ENCODE results near the gene GTSE1. TPM values are rescaled to one million over a fixed set of nuclear protein-coding genes. Genes with fewer than 3 reads are reported as not detected.

GTSE1 gene
- polyA plus RNA-seq, 4 donors, result 10.5 to 21.1 (median 19.1) TPM

DNA sequence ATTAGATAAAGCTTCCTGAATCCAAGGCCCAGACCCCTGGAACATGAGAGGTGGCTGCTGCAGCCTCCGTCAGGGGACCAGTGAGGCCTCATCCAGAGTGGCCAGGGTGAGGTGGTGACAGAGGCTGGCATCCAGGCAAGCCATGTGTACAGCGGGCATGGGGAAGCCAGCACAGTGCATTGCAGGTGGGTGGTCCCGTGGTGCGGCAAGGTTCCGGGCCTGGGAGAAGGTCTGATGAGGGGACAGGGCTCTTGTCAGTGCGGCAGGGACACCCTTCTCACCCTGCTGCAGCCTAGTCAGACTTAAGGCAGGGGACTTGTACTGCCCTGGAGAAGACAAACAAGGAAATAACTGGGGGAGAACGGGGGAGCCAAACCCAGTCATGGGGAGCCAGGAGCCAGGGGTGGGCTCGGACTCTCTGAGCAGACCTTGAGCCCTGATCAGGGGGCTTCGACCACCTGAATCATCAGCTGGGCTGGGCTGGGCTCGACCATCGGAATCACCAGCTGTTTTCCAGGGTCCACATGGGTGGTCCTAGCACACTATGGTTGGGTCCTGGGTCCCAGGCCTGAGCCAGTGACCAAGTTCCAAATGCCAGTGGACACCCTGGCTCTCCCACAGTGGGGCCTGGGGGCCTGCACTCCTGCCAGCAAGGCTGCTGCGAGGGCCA lies 23.8 kb upstream of the GTSE1 start:
- no peak for DNase-seq (ENCODE audit: low read depth in 4 of 4, low spot score in 2 of 4)

DNA sequence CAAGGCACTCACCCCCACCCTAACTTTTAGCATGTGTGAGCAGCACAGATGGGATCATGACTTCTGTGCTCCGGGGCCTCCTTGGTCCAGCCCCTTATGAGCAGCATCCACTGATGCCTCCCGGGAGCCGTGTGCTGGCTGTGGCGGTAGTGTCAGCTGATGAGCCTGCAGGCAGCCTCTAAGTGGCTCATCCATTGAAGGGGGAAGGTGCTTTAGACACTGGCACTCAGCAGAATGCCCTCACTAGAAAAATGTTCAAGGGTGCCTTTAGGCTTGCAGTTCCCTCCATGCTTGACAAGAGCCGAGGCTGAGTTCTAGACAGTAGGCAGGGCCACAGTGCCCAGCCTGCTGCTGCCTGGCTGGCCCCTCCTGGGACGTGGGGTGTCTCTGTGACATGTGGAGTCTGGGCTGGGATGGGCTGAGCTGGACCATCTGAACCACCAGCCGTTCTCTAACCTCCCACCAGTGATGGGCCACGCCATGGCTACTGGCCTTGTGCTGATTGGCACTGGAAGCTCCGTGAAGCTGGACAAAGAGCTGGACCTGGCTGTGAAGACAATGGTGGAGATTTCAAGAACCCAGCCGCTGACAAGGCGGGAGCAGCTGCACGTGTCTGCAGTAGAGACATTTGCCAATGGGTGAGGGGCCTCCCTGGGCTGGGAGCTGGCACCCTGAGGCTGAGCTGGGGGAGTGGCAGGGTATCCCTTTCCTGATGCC lies 23.1 kb upstream of the GTSE1 start:
- DNase-seq (ENCODE audit: low read depth in 4 of 4, low spot score in 2 of 4), result no peak

DNA sequence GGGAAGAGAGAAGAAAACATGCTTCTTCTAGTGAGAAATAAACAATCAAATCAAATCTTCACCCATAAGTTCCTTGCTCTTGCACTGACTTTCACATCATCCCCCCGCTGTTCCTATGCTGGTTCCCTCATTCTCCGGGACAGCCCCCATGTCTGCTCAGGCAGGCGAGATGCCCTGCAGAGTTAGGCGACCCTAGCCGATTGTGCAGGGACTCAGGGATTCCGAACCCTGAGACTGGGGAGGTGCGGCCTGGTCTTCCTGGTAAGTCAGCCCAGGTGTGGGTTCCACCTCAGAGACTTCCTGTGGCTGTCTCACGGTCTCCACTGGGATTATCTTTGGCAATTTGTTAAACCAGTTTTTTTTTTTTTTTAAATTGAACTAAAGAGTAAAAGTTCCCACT lies 22.3 kb upstream of the GTSE1 start:
- DNase-seq (ENCODE audit: low read depth in 4 of 4, low spot score in 2 of 4), result no peak

DNA sequence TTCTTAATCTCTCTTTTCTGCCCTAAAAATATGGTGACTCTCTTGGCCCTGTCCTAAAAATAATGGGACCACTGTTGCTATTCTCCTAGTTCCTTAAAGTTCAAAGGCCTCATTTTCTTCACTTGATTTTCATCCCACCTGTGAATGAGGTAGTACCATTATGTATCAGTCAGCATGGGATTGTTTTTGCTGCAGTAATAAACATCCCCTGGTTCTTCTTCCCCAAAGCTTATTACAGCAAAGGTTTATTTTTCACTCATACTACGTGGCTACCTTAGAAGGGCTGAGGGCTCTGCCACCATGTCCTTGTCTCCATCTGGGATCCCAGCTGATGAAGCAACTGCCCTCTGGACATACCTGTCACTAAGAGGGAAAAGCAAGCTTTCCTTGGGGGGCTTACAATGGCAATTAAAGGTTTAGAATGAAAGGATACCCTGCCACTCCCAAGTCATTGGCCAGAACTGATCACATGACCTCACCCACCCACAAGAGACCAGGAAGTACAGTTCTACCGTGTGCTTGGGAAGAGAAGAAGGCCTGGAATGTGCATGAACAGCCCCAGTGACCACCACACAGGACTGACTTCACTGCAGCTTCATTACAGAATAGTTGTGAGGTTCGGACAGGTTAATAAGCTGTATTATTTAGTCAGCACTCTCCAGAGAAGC lies 21.1 kb upstream of the GTSE1 start:
- DNase-seq (ENCODE audit: low read depth in 4 of 4, low spot score in 2 of 4), result no peak

DNA sequence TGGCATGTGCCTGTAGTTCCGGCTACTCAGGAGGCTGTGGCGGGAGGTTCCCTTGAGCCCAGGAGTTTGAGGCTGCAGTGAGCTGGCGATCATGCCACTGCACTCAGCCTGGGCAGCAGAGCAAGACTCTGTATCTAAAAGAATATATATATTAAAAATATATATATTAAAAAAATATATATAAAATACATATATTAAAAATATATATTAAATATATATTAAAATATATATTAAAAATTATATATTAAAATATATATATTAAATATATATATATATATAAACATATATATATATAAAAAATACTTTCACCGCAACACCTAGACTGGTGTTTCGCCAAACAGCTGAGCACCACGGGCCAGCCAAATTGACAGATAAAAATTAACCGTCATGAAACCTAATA lies 20.1 kb upstream of the GTSE1 start:
- DNase-seq (ENCODE audit: low read depth in 4 of 4, low spot score in 2 of 4), result no peak

DNA sequence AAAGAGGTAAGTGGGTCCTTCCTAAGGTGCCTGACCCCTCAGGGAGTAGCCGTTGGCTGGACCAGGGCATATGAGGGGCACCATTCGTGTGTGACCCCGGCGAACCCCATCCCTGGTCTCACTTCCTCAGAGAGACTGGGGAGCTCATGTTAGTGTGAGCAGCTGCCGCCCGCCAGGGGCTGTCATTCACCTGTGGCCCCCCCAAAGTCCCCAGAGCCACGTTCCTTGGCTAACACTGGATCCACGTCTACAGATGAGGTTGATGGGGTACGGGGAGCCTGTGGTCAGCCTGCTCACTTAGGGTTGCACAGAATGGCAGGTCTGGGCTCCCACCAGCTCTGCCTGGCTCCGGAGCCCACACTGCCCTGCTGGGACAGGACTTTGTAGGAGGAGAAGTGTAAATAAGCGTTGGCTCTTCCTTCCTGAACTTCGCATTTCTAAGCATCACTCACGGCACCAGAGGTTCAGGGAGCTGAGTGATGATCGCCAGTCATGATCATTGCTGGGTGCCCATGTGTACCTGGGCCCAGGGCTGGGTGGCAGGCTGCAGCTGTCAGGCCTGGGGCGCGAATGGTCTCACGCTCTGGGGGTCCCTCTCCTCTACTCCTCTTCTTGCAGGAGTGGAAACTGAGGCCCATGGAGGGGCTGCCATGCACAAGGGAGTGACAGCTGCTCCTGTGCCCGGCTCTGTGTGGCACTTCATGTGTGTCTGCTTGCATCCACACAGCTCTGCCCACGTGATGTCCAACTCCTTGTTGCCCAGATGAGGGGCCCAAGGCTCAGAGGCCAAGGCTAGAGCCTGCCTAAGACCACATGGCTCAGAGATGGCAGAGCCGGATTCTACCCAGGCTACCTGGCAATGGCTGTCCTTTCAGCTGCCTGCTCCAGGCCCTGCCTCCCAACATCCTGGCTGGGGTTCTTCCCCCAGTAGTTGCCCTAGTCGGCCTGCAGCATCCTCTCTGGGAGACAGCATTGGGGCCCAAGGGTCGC lies 17.7 kb upstream of the GTSE1 start:
- DNase-seq (ENCODE audit: low read depth in 4 of 4, low spot score in 2 of 4), result no peak

DNA sequence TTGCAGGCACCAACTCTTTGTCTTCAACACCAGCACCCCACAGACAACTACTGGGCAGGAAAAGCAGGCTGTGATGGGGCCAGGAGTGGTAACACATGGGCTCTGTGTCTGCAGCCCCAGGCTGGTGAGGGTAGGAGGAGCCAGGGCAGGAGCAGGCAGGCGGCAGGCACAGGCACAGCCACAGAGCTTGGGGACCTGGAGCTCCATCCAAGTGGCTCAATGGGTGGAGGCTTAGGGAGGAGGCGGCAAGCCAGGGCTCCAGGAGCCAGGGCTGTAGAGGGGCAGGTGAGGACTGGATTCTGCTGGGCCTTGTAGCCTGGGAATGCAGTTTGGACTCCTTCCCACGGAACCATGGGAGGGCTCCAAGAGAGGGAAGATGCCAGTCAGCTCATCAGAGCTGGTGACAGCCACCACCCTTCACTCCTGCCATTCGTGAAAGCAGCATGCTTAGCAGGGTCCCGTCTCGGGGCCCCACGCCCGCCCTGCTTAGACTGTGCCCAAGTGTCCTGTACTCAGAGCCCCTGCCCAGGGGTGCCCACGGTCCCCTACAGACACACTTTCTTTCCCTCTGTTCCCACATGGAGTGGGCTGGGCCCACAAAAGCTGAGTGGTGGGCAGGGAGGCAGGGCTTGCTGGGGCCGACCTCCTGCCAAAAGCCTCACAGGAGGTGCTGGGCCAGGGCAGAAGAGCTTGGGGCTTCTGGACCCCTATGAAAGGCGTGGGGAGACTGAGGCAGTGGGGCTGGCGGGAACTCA lies 16.4 kb upstream of the GTSE1 start:
- no peak for DNase-seq (ENCODE audit: low read depth in 4 of 4, low spot score in 2 of 4)

DNA sequence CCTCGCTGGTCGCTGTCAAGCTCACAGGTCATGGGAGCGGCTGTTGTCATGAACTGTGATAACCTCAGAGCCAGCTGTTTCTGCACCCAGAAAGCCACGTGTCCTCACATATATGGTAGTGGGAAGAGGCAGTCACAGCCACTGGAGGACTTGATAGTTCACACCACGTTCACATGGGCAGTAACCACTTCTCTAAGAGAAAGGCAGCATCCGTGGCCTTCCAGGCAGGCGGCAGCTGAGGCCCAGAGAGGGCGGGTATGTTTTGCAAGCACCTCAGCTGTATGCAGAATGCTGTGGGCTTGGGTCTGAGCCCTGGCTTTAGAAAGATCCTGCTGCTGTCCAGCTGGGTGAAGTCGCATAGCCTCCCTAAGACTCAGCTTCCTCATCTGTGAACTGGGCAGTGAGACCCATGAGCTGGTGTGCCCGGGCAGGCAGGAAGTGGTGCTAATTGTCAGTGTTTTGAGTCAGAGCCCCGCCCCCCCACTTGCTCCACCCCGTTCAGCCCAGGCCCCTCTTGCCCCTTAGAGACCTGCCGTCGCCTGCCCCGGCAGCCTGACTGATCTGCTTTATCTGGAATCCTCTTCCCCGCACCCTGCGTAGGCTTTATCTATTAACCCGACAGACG lies 15.6 kb upstream of the GTSE1 start:
- DNase-seq (ENCODE audit: low read depth in 4 of 4, low spot score in 2 of 4), result no peak

DNA sequence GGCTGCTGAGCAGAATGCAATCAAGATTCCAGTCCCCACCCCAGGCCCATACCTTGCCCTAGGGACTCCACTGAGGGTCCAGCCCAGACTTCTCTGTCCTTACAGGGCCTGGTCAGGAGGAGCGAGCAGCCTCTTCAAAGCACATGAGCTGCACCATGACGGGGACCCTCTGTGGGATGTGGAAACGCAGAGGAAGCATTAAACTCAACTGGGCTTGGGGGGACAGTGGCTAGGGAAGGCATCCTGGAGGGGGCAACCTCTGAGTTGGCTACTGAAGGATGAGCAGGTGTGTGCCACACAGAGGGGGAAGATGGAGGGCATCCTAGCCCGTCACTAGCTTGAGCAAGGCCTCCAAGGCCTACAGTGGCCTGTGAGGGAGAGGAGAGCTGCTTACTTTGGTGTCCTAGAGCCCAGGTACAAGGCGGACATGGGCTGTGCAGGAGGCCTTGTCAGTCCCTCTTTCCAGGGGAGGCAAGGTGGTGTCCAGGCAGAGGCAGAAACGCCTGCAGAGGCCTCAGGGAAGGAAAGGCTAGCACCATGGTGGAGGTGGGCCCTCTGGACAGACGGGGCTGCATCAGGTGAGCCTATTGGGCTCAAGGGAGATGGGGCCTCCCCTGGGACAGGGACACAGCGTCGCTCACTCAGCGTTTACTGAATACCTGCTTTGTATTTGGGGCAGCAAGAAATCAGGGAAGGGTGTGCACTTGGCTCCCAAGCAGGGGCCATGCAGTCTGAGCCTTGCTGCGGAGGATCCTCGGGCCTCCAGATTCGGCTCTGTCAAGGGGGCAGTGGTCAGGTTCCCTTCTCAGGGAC lies 14.6 kb upstream of the GTSE1 start:
- DNase-seq (ENCODE audit: low read depth in 4 of 4, low spot score in 2 of 4), result no peak

DNA sequence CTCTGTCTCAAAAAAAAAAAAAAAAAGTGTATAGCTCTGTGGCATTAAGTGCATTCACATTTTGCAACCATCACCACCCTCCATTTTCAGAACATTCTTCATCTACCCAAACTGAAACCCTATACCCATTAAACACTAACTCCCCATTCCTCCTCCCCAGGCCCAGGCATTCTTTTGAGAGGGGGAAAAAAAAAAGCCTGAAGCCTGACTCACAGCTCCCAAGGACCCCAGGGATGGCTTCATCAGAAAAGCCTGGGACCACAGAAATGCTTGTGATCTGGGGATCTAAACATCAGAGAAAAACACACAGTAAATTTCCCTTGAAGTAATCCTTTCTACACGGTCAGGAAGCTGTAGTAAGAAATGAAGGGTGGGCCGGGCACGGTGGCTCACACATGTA lies 10.7 kb upstream of the GTSE1 start:
- no peak for DNase-seq (ENCODE audit: low read depth in 4 of 4, low spot score in 2 of 4)

DNA sequence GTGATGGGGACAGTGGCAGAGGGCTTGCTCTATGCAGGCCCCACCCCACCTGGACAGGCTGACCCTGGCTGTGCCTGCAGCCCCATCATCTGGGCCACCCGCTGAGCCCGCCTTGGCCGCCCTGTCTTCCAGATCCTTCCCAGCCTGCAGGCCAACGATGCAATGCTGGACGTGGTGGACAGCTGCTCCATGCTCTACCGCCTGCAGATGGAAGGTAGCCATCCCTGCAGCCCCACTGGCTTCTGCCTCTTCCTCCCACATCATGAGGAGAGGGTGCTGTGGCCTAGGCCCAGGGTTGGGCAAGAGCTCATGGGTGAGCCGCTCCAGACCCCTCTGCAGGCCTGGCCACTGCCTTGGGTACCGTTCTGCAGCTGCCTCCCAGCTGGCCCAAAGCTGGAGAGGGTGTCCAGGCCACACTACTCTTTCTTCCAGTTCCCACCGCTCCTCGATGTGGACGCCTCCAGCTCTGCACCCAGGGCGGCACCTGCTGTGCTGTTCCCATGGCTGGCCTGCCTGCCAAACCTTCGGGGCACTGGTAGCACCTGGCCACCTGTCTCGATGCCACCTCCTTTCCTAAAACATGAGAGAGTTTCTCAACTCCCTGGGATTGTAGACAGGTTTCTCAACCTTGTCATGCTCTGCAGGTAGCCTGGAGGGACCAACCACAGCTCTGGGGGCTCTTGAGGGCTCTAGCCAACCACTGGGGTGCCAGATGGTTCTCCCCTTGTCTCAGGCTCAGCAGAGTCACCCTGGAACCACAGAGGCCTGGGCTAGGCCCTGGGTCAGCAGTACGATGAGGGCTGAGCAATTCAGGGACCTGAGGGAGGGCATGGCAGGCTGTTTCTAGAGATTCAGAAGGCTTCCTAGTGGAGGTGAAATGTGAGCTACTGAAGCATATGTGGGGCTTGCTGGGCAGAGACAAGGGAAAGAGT lies 9.5 kb upstream of the GTSE1 start:
- no peak for DNase-seq (ENCODE audit: low read depth in 4 of 4, low spot score in 2 of 4)

DNA sequence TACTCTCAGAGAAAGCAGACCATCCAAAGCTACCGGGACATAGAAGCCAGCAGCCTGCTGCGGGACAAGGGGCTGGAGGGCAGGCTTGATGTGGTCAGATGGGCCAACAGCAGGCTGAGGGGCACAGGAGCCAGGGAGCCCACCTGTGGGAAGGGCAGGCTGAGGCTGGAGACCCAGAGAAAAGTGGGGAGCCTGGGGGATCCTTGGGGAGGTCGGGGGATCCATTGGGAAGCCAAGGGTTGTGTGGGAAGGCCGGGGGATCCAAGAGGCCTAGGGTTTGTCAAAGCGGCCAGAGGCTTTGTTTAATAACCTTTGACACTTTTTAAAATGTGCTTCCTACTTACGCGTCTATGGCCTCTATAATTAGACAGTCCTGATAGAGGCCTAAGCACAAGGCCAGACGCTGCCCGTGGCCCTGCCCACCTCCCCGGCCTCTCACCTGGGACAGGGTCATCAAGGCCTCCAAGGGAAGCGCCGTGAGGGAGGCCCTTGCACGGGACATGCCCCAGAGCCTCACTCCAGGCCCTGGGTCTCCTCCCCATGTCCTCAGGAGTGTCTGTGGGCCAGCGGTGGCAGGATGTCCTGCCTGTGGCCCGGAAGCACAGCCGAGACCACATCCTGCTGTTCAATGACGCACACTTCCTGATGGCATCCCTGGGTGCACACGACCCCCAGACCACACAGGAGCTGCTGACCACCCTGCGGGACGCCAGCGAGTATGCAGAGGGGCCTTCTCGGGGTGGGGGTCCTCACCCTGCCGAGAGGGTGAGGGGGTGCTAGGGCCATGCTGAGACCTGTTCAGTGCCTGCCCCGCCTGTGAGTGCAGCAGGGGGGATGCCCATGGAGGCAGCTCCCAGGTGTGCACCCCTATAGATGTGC lies 8.6 kb upstream of the GTSE1 start:
- DNase-seq (ENCODE audit: low read depth in 4 of 4, low spot score in 2 of 4), result no peak

DNA sequence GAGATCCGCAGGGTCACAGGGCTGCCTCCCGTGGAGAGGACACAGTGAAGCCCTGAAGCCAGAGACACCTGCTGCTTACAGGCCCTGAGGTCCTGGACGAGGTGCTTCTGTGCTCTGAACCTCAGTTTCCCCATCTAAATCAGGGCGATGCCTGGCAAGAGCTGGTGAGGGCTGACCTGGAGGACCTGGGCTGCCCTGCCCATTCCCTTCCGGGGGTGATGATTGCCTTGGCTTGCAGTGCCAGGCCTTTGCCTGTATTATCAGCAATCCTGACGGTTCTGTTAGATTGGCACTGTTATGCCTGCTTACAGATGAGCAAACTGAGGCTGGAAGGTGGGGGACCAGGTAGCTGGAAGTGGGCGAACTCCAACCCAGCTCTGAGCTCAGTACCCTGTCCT lies 7.8 kb upstream of the GTSE1 start:
- DNase-seq (ENCODE audit: low read depth in 4 of 4, low spot score in 2 of 4), result no peak

DNA sequence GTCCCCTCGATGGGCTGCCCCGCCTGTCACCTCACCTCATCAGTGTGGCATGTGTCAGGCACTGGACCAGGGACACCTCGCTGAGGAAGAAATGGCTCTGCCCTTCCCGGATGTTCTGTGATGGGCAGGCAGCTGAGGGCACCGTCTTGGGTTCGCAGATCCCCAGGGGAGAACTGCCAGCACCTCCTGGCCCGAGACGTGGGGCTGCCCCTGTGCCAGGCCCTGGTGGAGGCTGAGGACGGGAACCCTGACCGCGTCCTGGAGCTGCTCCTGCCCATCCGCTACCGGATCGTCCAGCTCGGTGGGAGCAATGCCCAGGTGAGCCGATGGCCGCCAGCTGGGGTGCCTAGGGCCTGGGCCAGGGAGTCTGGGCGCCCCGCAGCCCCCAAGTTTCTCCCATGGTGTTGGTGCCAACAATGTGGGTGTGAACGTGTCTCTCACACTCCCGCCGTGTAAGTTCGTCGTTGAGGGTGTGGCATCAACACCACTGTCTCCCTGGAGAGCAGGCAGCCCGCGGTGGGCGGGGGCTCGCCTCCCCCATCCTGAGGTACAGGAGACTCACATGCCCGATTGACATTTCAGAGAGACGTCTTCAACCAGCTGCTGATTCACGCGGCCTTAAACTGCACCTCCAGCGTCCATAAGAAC lies 7.3 kb upstream of the GTSE1 start:
- DNase-seq (ENCODE audit: low read depth in 4 of 4, low spot score in 2 of 4), result no peak

DNA sequence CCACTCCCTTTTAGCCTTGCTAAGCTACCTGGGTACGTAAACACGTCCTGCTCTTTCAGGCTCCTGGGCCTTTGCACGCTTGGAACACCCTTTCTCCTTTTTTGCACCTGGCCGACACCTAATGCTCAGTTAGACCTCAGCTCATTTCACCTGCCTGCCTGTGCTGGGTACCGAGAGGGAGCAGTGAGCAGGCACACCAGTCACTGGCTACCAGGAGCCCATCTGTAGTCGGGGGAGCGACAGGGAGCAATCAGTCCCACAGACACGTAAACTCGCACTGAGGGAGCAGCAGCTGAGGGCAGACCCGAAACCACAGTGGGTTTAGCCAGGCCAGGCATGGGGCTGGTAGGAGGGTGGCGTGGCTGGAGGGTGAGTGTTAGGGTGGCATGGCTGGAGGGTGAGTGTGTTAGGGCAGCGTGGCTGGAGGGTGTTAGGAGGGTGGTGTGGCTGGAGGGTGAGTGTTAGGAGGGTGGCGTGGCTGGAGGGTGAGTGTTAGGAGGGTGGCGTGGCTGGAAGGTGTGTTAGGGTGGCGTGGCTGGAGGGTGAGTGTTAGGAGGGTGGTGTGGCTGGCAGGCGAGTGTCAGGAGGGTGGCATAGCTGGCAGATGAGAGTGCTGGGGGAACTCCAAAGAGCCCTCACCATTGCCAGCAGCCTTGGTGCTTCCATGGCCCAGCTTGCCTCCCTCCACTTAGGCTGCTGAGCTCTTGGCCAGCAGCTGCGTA lies 6.4 kb upstream of the GTSE1 start:
- no peak for DNase-seq (ENCODE audit: low read depth in 4 of 4, low spot score in 2 of 4)

Data from left renal cortex interstitium (tissue), 4 donors.